ENCODE results near the gene AMHR2.
A peak's percentile ranks its signal among the peaks of the same experiment; 100 is the strongest.

- no peak for TF ChIP-seq ZNF274 (IDR thresholded peaks at IDR 0.05; ENCODE audit: low read length)
- no peak for TF ChIP-seq ZNF274 (tag by site-specific recombination; IDR thresholded peaks at IDR 0.05; ENCODE audit: borderline replicate concordance)
- TF ChIP-seq, protein P1, sequence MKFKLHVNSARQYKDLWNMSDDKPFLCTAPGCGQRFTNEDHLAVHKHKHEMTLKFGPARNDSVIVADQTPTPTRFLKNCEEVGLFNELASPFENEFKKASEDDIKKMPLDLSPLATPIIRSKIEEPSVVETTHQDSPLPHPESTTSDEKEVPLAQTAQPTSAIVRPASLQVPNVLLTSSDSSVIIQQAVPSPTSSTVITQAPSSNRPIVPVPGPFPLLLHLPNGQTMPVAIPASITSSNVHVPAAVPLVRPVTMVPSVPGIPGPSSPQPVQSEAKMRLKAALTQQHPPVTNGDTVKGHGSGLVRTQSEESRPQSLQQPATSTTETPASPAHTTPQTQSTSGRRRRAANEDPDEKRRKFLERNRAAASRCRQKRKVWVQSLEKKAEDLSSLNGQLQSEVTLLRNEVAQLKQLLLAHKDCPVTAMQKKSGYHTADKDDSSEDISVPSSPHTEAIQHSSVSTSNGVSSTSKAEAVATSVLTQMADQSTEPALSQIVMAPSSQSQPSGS (tag by site-specific recombination; IDR thresholded peaks at IDR 0.05; ENCODE audit: low read depth): no peak
- TF ChIP-seq, protein P2, sequence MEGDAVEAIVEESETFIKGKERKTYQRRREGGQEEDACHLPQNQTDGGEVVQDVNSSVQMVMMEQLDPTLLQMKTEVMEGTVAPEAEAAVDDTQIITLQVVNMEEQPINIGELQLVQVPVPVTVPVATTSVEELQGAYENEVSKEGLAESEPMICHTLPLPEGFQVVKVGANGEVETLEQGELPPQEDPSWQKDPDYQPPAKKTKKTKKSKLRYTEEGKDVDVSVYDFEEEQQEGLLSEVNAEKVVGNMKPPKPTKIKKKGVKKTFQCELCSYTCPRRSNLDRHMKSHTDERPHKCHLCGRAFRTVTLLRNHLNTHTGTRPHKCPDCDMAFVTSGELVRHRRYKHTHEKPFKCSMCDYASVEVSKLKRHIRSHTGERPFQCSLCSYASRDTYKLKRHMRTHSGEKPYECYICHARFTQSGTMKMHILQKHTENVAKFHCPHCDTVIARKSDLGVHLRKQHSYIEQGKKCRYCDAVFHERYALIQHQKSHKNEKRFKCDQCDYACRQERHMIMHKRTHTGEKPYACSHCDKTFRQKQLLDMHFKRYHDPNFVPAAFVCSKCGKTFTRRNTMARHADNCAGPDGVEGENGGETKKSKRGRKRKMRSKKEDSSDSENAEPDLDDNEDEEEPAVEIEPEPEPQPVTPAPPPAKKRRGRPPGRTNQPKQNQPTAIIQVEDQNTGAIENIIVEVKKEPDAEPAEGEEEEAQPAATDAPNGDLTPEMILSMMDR (tag by site-specific recombination; IDR thresholded peaks at IDR 0.05): no peak; the same call in 1 of the 2 replicates
- no peak for TF ChIP-seq TCF7L2 (IDR thresholded peaks at IDR 0.05; ENCODE audit: borderline replicate concordance, low read depth, low read length)
- TF ChIP-seq ZNF707 (tag by site-specific recombination; IDR thresholded peaks at IDR 0.05): no peak
- no peak for TF ChIP-seq GLI4 (tag by site-specific recombination; IDR thresholded peaks at IDR 0.05)
- peak; percentile 25; the same call in 1 of the 2 replicates for TF ChIP-seq ZNF18 (tag by site-specific recombination; IDR thresholded peaks at IDR 0.05)
- TF ChIP-seq RBAK (tag by site-specific recombination; IDR thresholded peaks at IDR 0.05): no peak
- TF ChIP-seq SETDB1 (IDR thresholded peaks at IDR 0.05; ENCODE audit: insufficient read length, low read length): no peak
Measured at GRCh38 chr12:53380794-53381730, 42.6 kb upstream of the AMHR2 start.

All from HEK293 (cell line).